Activated CD4-positive, CD25-positive, alpha-beta regulatory T cell treated with anti-CD3 and anti-CD28 coated beads, Interleukin-2, amount 50 U/mL, for 24 hours (primary cell): ENCODE results near the gene DENND2D.

Experiments
- ATAC-seq, 2 donors: fragments of 150-1000 bp; cut with Tn5 transposase; one replicate each; pipeline ENCODE4 v1.10.0; 2021; ENCODE audit warnings: mild to moderate bottlenecking in 1 of 2, moderate library complexity in 1 of 2

DENND2D gene

DNA sequence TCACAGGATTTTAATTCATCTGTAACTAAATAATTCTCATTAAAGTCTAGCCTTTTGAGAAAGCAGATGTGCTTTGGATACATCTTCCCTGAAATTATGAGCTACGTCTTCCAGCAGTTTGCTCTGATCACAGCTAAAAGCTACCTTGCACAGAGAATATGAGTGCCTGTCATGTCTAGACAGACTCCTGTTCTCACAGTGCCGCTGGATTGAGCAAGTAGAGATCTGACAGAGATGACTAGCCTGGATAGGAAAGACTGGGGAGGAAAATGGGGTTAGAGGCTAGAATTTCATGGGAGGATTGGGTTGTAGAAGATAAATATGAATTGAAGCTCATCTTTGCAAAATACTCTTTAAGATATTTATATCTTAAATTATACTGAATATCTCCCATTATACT lies 36.3 kb downstream of the DENND2D start:
- no peak for ATAC-seq

DNA sequence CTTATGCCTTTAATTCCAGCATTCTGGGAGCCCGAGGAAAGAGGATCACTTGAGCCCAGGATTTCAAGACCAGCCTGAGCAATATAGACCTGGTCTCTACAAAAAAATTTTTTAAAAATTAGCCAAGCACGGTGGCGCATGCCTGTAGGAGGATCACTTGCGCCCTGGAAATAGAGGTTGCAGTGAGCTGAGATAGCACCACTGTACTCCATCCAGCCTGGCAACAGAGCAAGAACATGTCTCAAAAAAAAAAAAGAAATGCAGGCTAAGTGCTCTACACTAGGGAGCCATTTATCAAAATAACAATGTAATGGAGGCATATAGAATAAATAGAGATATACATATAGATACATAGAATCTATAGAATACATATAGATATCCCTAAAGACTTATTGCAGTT lies 37.1 kb downstream of the DENND2D start:
- ATAC-seq, result no peak

DNA sequence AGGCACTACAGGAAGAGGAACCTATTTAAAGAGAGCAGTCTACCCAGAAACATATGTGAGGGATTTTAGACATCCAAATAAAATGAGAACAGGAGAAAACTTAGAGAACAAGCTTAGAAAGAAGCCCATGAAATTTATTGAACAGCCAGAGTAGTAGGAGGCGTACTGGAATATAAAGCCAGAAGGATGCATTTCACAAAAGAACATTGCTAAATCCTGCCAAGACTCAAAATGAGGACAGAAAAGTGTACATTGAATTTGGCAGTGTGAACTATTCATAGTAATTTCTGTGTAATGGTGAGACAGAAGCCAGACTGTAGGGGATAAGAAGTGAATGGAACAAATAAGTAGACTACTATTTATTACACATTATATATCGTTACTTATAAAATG lies 38.0 kb downstream of the DENND2D start:
- ATAC-seq, result no peak

DNA sequence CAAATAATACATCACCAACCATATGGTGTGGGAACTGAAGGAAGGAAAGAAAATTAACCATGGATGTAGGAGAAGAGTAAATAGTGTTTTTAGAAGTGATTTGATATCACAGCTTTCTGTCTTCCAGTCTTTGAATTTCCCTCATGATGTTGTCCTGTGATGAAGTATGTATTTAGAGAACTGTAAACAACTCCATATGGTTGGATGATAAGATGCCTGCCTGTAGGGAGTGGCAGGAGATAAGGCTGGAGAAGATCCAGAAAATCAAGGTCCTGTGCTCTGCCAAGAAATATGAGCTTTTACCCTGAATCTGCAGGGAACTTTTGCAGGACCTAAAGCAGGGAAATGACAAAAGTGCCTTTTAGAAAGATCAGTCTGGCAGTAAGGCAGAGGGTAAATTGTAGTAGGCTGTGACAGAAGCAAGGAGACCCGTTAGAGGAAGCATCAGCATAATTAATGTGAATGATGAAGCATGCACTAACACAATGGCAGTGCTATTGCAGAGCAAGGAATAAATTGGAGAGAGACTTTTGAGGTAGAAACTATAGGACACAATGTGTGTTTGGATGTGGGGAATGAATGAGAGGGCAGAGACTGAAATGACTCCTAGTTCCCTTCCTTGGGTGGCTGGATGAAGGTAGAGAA lies 38.5 kb downstream of the DENND2D start:
- no peak for ATAC-seq

DNA sequence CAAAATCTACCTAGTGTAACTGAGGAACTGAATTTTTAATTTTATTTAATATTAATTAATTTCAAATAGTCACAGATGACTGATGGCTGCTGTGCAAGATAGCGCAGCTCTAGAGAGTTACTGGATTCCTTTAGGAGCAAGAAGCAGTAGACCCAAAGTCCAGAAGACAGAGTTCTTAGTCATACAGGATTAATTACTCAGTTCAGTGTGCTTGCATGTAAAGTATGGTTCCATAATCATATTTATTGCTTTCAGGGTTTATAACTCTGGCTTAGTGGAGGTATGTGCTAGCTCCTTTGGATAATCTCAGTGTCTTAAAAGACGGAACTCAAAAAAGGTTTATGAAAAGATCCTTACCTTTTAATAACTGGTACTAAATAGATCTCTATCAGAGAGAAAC lies 43.0 kb downstream of the DENND2D start:
- ATAC-seq, result no peak

DNA sequence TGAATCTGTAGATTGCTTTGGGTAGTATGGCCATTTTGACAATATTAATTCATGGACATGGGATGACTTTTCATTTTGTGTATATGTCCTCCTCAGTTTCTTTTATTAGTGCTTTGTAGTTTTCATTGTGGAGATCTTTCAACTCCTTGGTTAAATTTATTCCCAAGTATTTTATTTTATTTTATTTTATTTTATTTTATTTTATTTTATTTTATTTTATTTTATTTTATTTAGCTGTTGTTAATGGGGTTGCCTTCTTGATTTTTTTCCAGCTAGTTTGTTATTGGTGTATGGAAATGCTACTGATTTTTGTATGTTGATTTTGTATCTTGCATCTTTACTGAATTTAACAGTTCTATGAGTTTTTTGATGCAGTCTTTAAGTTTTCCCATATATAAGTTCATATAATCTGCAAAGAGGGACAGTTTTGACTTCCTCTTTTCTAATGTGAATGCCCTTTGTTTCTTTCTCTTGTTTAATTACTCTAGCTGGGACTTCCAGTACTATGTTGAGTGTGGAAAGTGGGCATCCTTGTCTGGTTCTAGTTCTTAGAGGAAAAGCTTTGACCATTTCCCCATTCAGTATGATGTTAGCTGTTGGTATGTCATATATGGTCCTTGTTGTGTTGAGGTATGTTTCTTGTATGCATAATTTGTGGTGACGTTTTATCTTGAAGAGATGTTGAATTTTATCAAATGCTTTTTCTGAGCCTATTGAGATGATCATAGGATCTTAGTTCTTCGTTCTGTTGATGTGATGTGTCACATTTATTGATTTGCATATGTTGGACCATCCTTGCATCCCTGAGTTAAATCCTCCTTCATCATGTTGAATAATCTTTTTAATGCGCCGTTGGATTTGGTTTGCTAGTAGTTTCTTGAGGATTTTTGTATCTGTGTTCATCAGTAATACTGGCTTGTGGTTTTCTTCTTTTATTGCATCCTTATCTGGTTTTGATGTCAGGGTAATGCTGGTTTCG lies 46.1 kb downstream of the DENND2D start:
- ATAC-seq, result no peak

DNA sequence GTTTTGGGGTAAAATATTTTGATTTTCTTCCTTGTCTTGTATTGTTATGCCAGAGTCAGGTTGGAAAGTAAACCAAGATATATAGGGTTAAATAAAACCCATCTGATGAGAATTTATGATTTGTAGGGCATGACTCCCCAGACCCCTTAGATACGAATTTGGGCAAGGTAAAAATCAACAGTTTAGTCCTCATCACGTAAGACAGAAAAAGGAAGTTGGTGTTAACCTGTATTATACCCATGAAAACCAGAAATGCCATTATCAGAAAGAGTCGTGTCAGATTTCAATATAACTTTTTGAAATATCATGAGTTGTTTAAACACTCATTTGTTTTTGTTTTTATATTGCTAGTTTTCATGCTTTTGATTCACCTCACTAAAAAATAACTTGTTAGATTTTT lies 48.6 kb downstream of the DENND2D start:
- ATAC-seq, result no peak

DNA sequence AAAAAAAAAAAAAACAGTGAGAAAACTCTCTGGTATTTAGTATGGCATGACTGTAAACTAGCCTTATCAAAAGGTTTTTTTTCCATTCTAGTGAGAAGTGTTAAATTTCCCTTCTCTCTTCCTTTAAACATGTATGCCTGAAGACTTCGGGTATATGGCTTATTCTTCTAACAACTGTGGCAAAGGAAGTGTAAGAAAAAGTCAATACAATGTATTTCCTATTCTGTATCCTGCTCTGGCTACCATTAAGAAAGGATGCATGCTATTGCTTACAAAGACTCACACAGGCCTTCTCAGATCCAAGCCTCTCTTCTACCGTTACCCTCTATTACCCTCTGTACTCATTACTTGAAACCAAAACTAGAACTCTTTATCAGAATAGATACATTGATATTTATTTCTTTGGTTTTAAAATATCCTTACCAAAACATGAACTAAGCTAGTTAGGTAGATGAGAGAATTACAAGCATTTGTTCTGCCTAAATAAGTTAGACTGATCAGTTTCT lies 52.0 kb downstream of the DENND2D start:
- no peak for ATAC-seq

DNA sequence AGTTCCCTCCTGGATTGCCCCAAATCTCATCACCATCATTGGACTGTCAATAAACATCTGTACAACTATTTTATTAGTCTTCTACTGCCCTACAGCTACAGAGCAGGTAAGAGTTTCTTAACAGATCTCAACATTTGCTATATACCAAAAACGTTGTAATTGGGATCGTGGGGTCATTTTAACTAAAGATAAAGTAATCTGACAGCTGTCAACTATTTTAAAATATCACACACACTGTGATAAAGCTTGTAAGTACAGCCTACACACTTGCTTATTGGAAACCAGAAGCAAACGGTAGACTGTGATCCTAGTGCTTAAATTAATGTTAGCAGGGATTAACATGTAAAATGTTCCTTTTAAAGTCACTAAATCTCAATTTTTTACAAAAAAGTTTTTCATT lies 52.5 kb downstream of the DENND2D start:
- ATAC-seq, result no peak

DNA sequence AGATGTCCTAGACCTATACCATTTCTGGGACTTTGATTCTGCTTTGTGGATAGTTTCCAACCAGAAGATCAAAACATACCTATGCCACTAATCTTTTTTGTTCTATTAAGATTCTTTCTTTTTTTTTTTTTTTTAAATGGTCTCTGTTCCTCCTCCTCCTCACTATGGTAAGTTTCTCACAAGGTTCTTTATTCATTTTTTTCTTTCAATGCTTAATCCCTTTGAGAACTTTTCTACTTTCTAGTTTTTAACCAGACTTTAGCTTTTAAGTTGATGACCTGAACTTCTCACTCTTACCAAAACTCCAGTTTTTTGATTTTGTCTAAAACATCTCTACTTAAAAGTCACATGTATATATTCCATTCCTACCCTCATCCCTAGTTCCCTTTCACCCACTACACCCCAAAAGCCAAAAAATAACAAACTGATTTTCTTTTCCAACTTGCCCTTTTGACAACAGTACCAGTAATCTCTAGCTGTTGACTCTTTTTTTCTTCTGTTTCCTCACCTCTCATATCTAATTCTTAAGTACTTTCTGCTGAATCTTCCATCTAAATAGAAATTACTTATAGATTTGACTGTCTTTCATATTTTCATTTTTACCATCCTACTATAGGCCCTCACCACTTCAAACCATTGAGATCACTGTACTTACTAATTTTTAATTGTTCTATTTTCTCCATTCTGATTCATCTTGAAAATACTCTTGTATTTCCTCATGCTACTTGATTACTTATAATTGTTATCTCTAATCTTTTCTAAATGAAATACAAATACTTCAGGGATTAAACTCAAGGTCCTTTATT lies 54.3 kb downstream of the DENND2D start:
- ATAC-seq, result peak in 1 of 2 donors; percentile 56

DNA sequence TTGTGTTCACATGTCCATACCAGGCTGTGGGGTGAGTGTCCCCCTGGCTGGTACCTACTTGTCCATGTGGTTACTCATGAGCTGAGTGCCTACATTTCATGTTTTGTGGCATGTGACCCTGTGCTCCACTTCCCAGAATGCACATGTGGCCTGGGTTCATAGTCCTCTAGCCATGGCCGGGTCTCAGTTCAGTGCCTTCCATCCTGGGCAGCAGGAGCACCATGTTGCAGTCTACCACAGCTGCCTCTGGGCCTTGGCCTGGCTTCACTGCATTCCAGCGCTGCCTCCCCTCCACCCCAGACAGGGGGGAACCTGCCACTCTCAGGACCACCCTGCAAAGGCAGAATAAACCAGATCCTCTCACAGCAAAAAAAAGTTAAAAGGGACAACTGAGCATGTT lies 54.9 kb downstream of the DENND2D start:
- ATAC-seq, result no peak

DNA sequence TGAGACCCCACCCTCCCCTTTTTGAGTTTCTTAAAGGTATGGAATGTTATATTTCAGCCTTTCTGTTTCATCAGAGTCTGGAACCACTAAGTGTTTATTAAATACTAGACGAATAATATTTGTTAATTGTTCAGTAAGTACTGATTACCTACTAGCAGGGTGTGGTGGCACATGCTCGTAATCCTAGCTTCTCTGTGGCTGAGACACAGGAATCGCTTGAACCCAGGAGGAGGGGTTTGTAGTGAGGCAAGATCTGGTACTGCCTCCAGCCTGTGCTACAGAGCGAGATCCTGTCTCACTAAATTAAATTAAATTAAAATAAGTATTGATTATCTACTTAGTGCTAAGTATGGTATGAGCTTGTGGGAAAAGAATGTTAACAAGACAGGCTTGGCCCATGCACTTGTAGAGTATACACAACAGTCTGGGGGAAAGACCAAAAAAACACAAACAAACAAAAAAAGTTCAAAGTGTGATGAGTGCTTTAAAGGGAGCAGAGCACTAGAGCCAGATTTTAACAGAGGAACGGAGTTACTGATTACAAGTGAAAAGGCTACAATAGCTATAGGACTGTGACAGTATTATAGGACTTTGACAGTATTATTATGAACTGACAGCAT lies 58.0 kb downstream of the DENND2D start:
- ATAC-seq, result no peak

DNA sequence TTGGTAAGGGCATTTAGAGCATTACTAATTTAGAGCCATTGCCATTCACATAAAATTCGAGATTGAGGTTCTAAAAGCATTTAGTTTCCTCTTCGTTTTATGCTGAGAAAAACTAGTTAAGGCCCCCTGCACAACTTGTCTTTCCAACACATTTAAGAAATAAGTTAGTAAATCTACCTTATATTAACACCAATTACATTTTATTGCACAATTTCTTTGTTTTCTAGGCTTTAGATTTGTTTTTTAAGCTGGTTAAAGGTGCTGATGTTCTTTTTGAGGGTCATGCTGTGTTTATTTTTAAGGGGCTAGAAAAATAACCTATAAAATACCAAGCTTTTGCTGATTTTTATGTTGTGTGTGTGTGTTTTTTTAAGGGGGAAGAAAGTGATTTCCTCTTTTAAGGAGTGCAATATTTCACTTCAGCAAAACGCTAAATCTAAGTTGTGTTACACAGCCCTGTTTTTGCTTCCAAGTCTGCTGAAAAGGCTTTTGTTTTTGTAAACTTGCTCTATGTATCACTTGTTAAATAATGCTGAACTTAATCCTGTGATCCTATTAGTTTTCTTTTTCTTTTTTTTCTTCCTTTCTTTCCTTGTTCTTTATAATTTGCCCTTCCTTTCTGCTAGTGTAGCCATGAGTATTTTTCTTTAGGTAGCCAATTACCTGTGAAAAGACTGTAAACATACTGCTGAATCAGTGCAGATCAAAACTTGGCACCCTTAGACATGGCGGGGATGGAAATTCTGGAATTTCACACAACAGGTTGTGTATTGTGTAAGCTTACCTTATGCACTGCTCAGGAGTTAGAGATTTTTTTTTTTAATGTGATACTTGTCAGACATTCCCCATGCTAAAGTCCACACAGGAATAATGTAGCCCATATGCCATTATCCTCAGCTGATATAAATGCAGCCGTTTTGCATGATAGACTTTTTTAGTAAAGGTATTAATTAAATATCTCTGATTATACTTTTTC lies 58.9 kb downstream of the DENND2D start:
- no peak for ATAC-seq

DNA sequence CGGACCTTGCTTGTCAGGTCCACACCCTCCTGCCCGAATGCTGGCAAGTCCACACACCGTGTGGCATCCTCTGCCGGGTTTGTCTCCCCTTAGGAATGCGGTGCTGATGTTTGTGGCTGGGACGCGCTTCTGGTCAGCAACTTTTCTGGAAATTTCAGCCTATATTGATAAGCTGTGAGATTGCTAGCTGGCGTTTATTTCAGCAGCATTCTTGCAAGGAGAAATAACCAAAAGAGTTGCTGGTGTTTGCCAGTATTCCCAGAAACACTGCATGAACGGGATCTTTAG lies 59.8 kb downstream of the DENND2D start:
- ATAC-seq, result no peak

DNA sequence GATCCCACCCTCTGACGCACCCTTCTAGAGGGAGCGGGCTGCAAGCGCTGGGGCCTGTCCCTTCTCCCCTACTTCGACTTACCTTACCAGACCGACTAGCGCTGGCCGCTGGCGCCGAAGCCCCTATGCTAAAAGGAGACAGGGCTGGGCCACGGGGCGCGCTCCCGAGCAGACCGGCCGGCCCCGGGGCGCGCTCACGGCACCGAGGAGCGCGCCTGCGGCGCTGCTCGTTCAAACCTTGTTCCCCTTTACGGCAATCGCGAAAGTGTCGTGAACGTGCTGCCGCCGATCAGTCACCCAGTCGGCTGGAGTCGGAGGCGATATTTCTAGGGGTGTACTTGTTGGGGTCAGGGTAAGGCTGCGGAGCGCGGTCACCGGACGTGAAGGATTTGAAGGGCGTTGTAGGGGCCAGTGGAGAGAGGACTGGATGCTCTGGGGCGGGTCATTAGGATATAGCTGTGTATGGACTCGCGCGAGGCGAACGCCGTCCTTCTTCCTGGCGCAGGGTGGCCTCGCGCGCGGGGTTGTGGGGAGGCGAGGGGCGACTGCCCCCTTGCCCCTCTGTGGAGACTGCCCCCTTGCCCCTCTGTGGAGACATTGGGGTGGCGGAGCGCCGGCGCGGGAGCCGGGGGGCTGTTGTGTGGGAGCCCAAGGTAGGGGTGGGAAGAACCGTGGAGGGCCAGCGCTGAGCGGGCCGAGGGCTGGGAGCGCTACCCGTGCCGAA lies 60.3 kb downstream of the DENND2D start, which contains the start of the genes CEPT1 and DRAM2:
TSS of gene CEPT1 (plus strand) at position 268 of the 724 bp plus-strand sequence. CDS start 7,492 bp downstream, outside the sequence.
TSS of gene DRAM2 (minus strand) at position 138 of the 724 bp plus-strand sequence. CDS start 8,539 bp downstream, outside the sequence.
- ATAC-seq, result peak; percentile 71 to 77

DNA sequence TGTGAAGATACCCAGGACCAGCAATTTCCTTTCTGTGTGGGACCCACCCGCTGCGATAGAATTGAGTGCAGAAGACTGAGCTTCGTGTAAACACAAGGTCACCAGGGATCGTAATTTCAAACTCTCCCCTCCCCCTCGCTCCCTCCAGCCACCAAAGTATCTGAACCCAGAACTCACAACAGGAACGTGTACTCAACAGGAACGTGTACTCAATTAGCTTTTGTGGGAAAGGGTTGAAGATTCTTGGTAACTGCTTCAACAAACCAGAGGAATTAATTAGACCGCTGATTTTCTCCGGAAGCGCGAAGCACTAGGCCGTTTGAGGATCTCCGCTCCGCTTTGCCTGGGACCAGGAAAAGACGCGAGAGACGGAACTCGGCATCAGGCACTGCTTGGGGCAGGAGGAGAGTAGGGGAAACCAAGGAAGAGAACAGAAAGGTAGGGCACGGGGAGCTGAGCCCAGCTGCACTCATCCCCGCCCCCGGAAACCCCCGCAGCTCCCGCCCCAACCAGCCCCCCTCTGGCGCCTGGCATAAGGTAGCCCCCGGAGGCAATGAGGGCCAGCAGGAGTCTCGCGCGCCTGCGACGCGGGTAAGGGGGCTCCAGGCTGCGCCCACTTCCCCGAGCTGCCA lies 61.0 kb downstream of the DENND2D start:
- peak; percentile 59 to 61 for ATAC-seq
